IMR-90 (cell line): ENCODE results near the gene TRIO. TPM values are rescaled to one million over a fixed set of nuclear protein-coding genes. Genes with fewer than 3 reads are reported as not detected.

Source experiments
- ATAC-seq: fragments of 200-7000 bp; cut with Tn5 transposase; 2 replicates; pipeline ENCODE4 v1.9.1; 2020; ENCODE audit warnings: low read depth, mild to moderate bottlenecking, moderate library complexity
- BruUV-seq: library from RNA; stranded (reverse); fragments of 400-500 nt; replicated peaks from 2 replicates; lab custom pipeline; 2021; lab: Mats Ljungman, UMichigan
- CTCF ChIA-PET: fragments of 300-600 bp; formaldehyde crosslinking; extraction: SDS; loops from one replicate; lab custom pipeline; 2021; ENCODE audit warnings: antibody characterized with exemption; lab: Yijun Ruan, JAX
- POLR2A ChIA-PET: fragments of 300-600 bp; sonication (Branson Sonifier 250); formaldehyde crosslinking; loops from one replicate; lab custom pipeline; 2022; ENCODE audit warnings: antibody characterized with exemption; ENCODE audit not compliant: unreplicated experiment; lab: Charles Lee
- DNase-seq: peaks from one replicate; pipeline ENCODE4 v3.0.0; 2013
- H2AFZ ChIP-seq: replicated peaks from 2 replicates; pipeline ENCODE3; 2013; ENCODE audit warnings: low read length, mild to moderate bottlenecking; ENCODE audit not compliant: poor library complexity
- H2AK5ac ChIP-seq: 2 replicates; pipeline ENCODE4 v1.6.1; 2013; ENCODE audit warnings: low read depth, low read length, inconsistent platforms
- H2AK9ac ChIP-seq: replicated peaks from 2 replicates; pipeline ENCODE3; 2013; ENCODE audit warnings: mild to moderate bottlenecking, low read depth, low read length, moderate library complexity; ENCODE audit not compliant: poor library complexity
- H2BK120ac ChIP-seq: 2 replicates; pipeline ENCODE4 v1.6.1; 2013; ENCODE audit warnings: low read depth, low read length, inconsistent platforms
- H2BK15ac ChIP-seq: 3 replicates; pipeline ENCODE4 v1.6.1; 2013; ENCODE audit warnings: low read depth, low read length, inconsistent platforms
- H2BK20ac ChIP-seq: 2 replicates; pipeline ENCODE4 v1.6.1; 2013; ENCODE audit warnings: low read depth, mild to moderate bottlenecking, inconsistent platforms, low read length, moderate library complexity
- H2BK5ac ChIP-seq: 2 replicates; pipeline ENCODE4 v1.6.1; 2013; ENCODE audit warnings: mild to moderate bottlenecking, low read depth, low read length, inconsistent platforms; ENCODE audit not compliant: poor library complexity, severe bottlenecking
- H3K14ac ChIP-seq: replicated peaks from 2 replicates; pipeline ENCODE4 v1.6.1; 2013; ENCODE audit warnings: low read depth, low read length, inconsistent platforms
- H3K18ac ChIP-seq: 2 replicates; pipeline ENCODE4 v1.6.1; 2013; ENCODE audit warnings: low read depth, low read length, control low read depth
- H3K23ac ChIP-seq: 2 replicates; pipeline ENCODE4 v1.6.1; 2013; ENCODE audit warnings: low read depth, low read length, inconsistent platforms
- H3K27ac ChIP-seq: 2 replicates; pipeline ENCODE4 v1.5.1; 2013; ENCODE audit warnings: mild to moderate bottlenecking, control low read depth, low read length; ENCODE audit not compliant: insufficient read depth
- H3K27me3 ChIP-seq: 2 replicates; pipeline ENCODE4 v1.6.1; 2013; ENCODE audit warnings: low read length; ENCODE audit not compliant: control insufficient read depth, insufficient read depth
- H3K36me3 ChIP-seq: 2 replicates; pipeline ENCODE4 v1.6.1; 2013; ENCODE audit warnings: low read length, mixed read lengths; ENCODE audit not compliant: control insufficient read depth, insufficient read depth
- H3K4ac ChIP-seq: 2 replicates; pipeline ENCODE4 v1.6.1; 2013; ENCODE audit warnings: low read depth, low read length, inconsistent platforms
- H3K4me1 ChIP-seq: 2 replicates; pipeline ENCODE4 v1.6.1; 2013; ENCODE audit warnings: low read length, mixed read lengths; ENCODE audit not compliant: control insufficient read depth, insufficient read depth
- H3K4me2 ChIP-seq: 2 replicates; pipeline ENCODE4 v1.6.1; 2013; ENCODE audit warnings: low read depth, mild to moderate bottlenecking, control low read depth, low read length, moderate library complexity
- H3K4me3 ChIP-seq: 2 replicates; pipeline ENCODE4 v1.5.1; 2013; ENCODE audit warnings: low read depth, mild to moderate bottlenecking, control low read depth, low read length, moderate library complexity; ENCODE audit not compliant: insufficient read depth
- H3K56ac ChIP-seq: 2 replicates; pipeline ENCODE4 v1.6.1; 2013; ENCODE audit warnings: low read length, inconsistent platforms; ENCODE audit not compliant: insufficient read depth; ENCODE audit errors: extremely low read depth
- H3K79me1 ChIP-seq, 2 experiments: 2 replicates each; pipeline ENCODE4 v1.6.1; 2013; ENCODE audit warnings: low read length in 2 of 2, inconsistent platforms in 1 of 2, low read depth in 1 of 2
- H3K9ac ChIP-seq: 2 replicates; pipeline ENCODE4 v1.6.1; 2013; ENCODE audit warnings: low read depth, low read length, control low read depth
- H3K9me1 ChIP-seq: 2 replicates; pipeline ENCODE4 v1.6.1; 2013; ENCODE audit warnings: low read length, inconsistent platforms; ENCODE audit not compliant: insufficient read depth
- H3K9me3 ChIP-seq: 2 replicates; pipeline ENCODE4 v1.6.1; 2013; ENCODE audit warnings: low read length; ENCODE audit not compliant: control insufficient read depth, insufficient read depth
- H4K20me1 ChIP-seq: 2 replicates; pipeline ENCODE4 v1.6.1; 2013; ENCODE audit warnings: low read length, inconsistent platforms; ENCODE audit not compliant: insufficient read depth
- H4K5ac ChIP-seq: 2 replicates; pipeline ENCODE4 v1.6.1; 2013; ENCODE audit warnings: mild to moderate bottlenecking, low read depth, low read length, control low read depth
- H4K8ac ChIP-seq, 2 experiments: 2 replicates each; pipeline ENCODE4 v1.6.1; 2013; ENCODE audit warnings: low read depth in 2 of 2, low read length in 2 of 2, control low read depth in 1 of 2, inconsistent platforms in 1 of 2
- H4K91ac ChIP-seq: 2 replicates; pipeline ENCODE4 v1.6.1; 2013; ENCODE audit warnings: low read depth, low read length, inconsistent platforms; ENCODE audit not compliant: insufficient read depth
- CEBPB ChIP-seq: IDR thresholded peaks from 2 replicates; pipeline ENCODE4 v1.6.1; 2012; ENCODE audit warnings: low read depth, low read length, improper control_type of control experiment
- CHD1 ChIP-seq: IDR thresholded peaks from 2 replicates; pipeline ENCODE4 v1.6.1; 2012; ENCODE audit warnings: low read depth, low read length, improper control_type of control experiment
- CTCF ChIP-seq: conservative IDR thresholded peaks from 2 replicates; pipeline ENCODE4 v1.5.1; 2012; ENCODE audit warnings: mild to moderate bottlenecking, low read depth, low read length, improper control_type of control experiment
- ELK1 ChIP-seq: fragments of 150-350 bp; IDR thresholded peaks from 2 replicates; pipeline ENCODE4 v1.6.1; 2016; ENCODE audit warnings: low read depth, mild to moderate bottlenecking, low read length, moderate library complexity, borderline replicate concordance
- MAFK ChIP-seq: IDR thresholded peaks from 2 replicates; pipeline ENCODE4 v1.6.1; 2012; ENCODE audit warnings: low read depth, low read length, improper control_type of control experiment
- MAZ ChIP-seq: IDR thresholded peaks from 2 replicates; pipeline ENCODE4 v1.6.1; 2012; ENCODE audit warnings: low read depth, mild to moderate bottlenecking, low read length, improper control_type of control experiment, moderate library complexity, borderline replicate concordance
- NFE2L2 ChIP-seq: fragments of 150-350 bp; IDR thresholded peaks from 2 replicates; pipeline ENCODE4 v1.6.1; 2016; ENCODE audit warnings: low read depth, mild to moderate bottlenecking, low read length
- RAD21 ChIP-seq: IDR thresholded peaks from 2 replicates; pipeline ENCODE4 v1.6.1; 2012; ENCODE audit warnings: low read length, improper control_type of control experiment
- RFX5 ChIP-seq: IDR thresholded peaks from 2 replicates; pipeline ENCODE4 v1.8.0; 2012; ENCODE audit warnings: low read depth, mild to moderate bottlenecking, low read length, moderate library complexity
- USF2 ChIP-seq: fragments of 150-350 bp; IDR thresholded peaks from 2 replicates; pipeline ENCODE4 v1.6.1; 2017; ENCODE audit warnings: mild to moderate bottlenecking, antibody characterized with exemption, low read length, low read depth
- WGBS, 2 experiments: methylation state at CpG; one replicate each; pipeline versions ENCODE4 v1.1.5 to v1.1.7; 2013; ENCODE audit warnings: missing lambda C conversion rate in 2 of 2; ENCODE audit not compliant: insufficient read length in 1 of 2; ENCODE audit errors: extremely low coverage in 2 of 2; 5-methylcytosine and 5-hydroxymethylcytosine counted together
- dilution Hi-C: fragments of 300-500 bp; cut with HindIII; formaldehyde crosslinking; loops from one replicate; pipeline ENCODE4 v1.14.3; 2018; ENCODE audit warnings: low sequenced_read_pairs; ENCODE audit not compliant: unreplicated experiment
- in situ Hi-C: fragments of 300-500 bp; cut with MboI; formaldehyde crosslinking; loops from 3 replicates; pipeline ENCODE4 v1.14.3; 2019; ENCODE audit warnings: low sequenced_read_pairs, inconsistent platforms, mixed read lengths
- intact Hi-C: fragments of 100-400 bp; cut with micrococcal nuclease; formaldehyde crosslinking; loops from 2 replicates; pipeline ENCODE4 v1.10.0; 2022
- polyA plus RNA-seq, 3 experiments: library from polyadenylated mRNA; depleted of rRNA; stranded (reverse); fragments of >200 nt; gene quantifications; 2 replicates each; pipeline ENCODE4 v1.2.3, GENCODE V29; 2012; ENCODE audit warnings: low replicate concordance in 1 of 3
- total RNA-seq: library from RNA; depleted of rRNA; stranded (reverse); fragments of >200 nt; gene quantifications from 2 replicates; pipeline ENCODE4 v1.2.3, GENCODE V29; 2012

The TRIO gene
- total and polyA plus RNA-seq, 2 of the 4 experiments (the other 2 are of a cell fraction): 206 to 522 TPM

DNA sequence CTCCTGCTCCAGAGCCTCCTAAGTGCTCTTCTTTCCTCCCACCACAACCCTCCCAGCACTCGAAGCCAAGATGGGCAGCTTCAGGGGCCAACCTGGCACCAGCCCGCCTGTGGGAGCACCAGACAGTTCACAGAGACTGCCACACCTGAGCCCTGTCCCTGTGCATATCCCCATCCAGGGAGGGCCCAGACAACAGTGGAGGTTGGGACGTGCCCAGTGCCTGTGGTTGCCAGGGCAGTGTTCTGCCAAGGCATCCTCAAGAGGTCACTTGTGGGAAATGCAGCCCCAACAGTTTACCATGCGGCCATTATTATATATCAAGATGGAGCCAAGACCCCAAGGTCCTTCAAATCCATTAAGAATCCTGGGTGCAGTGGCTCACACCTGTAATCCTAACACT is 23.0 kb upstream of the TRIO start (continued):
- TF ChIP-seq CTCF (no peak), CHD1 (no peak), CEBPB (no peak)

GRCh38 chr5:14121552-14121951 is 21.6 kb upstream of the TRIO start:
- Histone ChIP-seq H3K56ac (no peak overlapping the region), H2BK15ac (no peak overlapping the region), H4K20me1 (no peaks in the 10 kb centered on the region), H3K4me1 (no peaks in the 10 kb centered on the region), H3K4me2 (no peak overlapping the region), H4K8ac (no peak overlapping the region), H3K4ac (no peak overlapping the region), H2BK20ac (no peak overlapping the region), H3K18ac (no peak overlapping the region), H2BK120ac (no peak overlapping the region), H2AK5ac (no peak overlapping the region), H4K5ac (no peak overlapping the region), H3K9me3 (no peaks in the 10 kb centered on the region), H3K36me3 (no peaks in the 10 kb centered on the region), H2AFZ (no peak overlapping the region), H2AK9ac (no peak overlapping the region), H4K91ac (no peak overlapping the region), H2BK5ac (no peak overlapping the region), H3K4me3 (no peak overlapping the region), H3K23ac (no peak overlapping the region), H3K79me1 (no peaks in the 10 kb centered on the region), H3K14ac (no peak overlapping the region), H3K27ac (no peak overlapping the region), H3K27me3 (0 out of 2 replicates have a peak, but pooled peaks cover 2% of the 10 kb centered on the region), H3K9ac (no peak overlapping the region), H3K9me1 (no peaks in the 10 kb centered on the region)
- dilution Hi-C loops (no loop called here), in situ Hi-C loops (loop anchor here (25.0 kb wide), 1 partner anchor 541 kb away; the partner anchor contains the start of gene OTULIN), intact Hi-C loops (no loop called here)
- CTCF ChIA-PET: interaction anchor here (1.9 kb wide), 1 partner anchor 19 kb away, joined by 4 read pairs; no protein-coding TSS in a partner anchor
- ATAC-seq (no peak), DNase-seq (no peak)
- POLR2A ChIA-PET: interaction anchor here (0.6 kb wide), 1 partner anchor 68 kb away, joined by 10 read pairs; no protein-coding TSS in a partner anchor
- BruUV-seq: no TSS peak
- no CpG with 5 or more reads among the region's 1 CpG for WGBS, 2 experiments
- TF ChIP-seq CEBPB (no peak), MAFK (no peak), MAZ (no peak), RFX5 (no peak), CTCF (no peak), CHD1 (no peak), ELK1 (no peak), RAD21 (no peak), USF2 (no peak), NFE2L2 (no peak)
